ENCODE results near the gene FAM161B.
"Not testable (repeated sequence)": the region's sequence is repeated elsewhere in the genome, so short reads cannot be mapped to it uniquely, and the experiment has no call there.

Gene FAM161B

GRCh38 chr14:73949752-73950734 is at the start of gene FAM161B, which contains the start of gene COQ6:
TSS of gene FAM161B (minus strand) at chr14:73950094. CDS start at chr14:73950026, 68 bp downstream.
TSS of gene COQ6 (plus strand) at chr14:73950302. CDS start at chr14:73950333, 31 bp downstream.
- DNase-seq (ENCODE audit: low spot score) = peak; percentile 96

GRCh38 chr14:73998726-73999125 is 48.8 kb upstream of the FAM161B start:
- DNase-seq (ENCODE audit: low spot score) = no peak

- no peak for DNase-seq (ENCODE audit: low spot score)
Observed at GRCh38 chr14:73997944-73998447, 48.1 kb upstream of the FAM161B start.

- no peak for DNase-seq (ENCODE audit: low spot score)
Observed at GRCh38 chr14:73997108-73997943, 47.4 kb upstream of the FAM161B start.

- no peak for DNase-seq (ENCODE audit: low spot score)
Observed at GRCh38 chr14:73996731-73997107, 46.8 kb upstream of the FAM161B start.

- no peak for DNase-seq (ENCODE audit: low spot score)
Observed at GRCh38 chr14:73995977-73996378, 46.1 kb upstream of the FAM161B start.

- not testable (repeated sequence) for DNase-seq (ENCODE audit: low spot score)
Observed at GRCh38 chr14:73994926-73995325, 45.0 kb upstream of the FAM161B start.

GRCh38 chr14:73991092-73991491 is 41.2 kb upstream of the FAM161B start:
- no peak for DNase-seq (ENCODE audit: low spot score)

GRCh38 chr14:73988656-73989055 is 38.8 kb upstream of the FAM161B start:
- not testable (repeated sequence) for DNase-seq (ENCODE audit: low spot score)

- no peak for DNase-seq (ENCODE audit: low spot score)
Observed at GRCh38 chr14:73988065-73988464, 38.2 kb upstream of the FAM161B start.

GRCh38 chr14:73977896-73978295 is 28.0 kb upstream of the FAM161B start:
- no peak for DNase-seq (ENCODE audit: low spot score)

GRCh38 chr14:73976125-73976524 is 26.2 kb upstream of the FAM161B start:
- no peak for DNase-seq (ENCODE audit: low spot score)

- no peak for DNase-seq (ENCODE audit: low spot score)
Observed at GRCh38 chr14:73973497-73973896, 23.6 kb upstream of the FAM161B start.

GRCh38 chr14:73968885-73969284 is 19.0 kb upstream of the FAM161B start:
- no peak for DNase-seq (ENCODE audit: low spot score)

- DNase-seq (ENCODE audit: low spot score) = no peak
Observed at GRCh38 chr14:73965216-73965615, 15.3 kb upstream of the FAM161B start.

- no peak for DNase-seq (ENCODE audit: low spot score)
Observed at GRCh38 chr14:73961192-73961591, 11.3 kb upstream of the FAM161B start.

GRCh38 chr14:73958591-73958990 is 8.7 kb upstream of the FAM161B start:
- DNase-seq (ENCODE audit: low spot score) = no peak

GRCh38 chr14:73955674-73956073 is 5.8 kb upstream of the FAM161B start:
- no peak for DNase-seq (ENCODE audit: low spot score)

GRCh38 chr14:73953731-73954130 is 3.8 kb upstream of the FAM161B start:
- no peak for DNase-seq (ENCODE audit: low spot score)

GRCh38 chr14:73945159-73945670 is 4.7 kb downstream of the FAM161B start:
- DNase-seq (ENCODE audit: low spot score) = no peak

- DNase-seq (ENCODE audit: low spot score) = no peak
Observed at GRCh38 chr14:73944432-73945158, 5.3 kb downstream of the FAM161B start.
